B cell (primary cell): ENCODE measurements around the gene ZIC4. TPM values are rescaled to one million over a fixed set of nuclear protein-coding genes. Genes with fewer than 3 reads are reported as not detected.

ENCODE experiments used
- ATAC-seq: fragments of 200-7000 bp; cut with Tn5 transposase; one replicate; pipeline ENCODE4 v1.10.0; 2021; ENCODE audit warnings: low read depth, mild to moderate bottlenecking, moderate number of reproducible peaks, moderate library complexity
- CTCF ChIA-PET: fragments of 350-600 bp; sonication (Branson Sonifier 250); formaldehyde crosslinking; loops from one replicate; lab custom pipeline; 2021; ENCODE audit warnings: antibody characterized with exemption, inconsistent platforms; lab: Charles Lee
- POLR2A ChIA-PET: fragments of 350-600 bp; sonication (Branson Sonifier 250); formaldehyde crosslinking; loops from one replicate; lab custom pipeline; 2021; ENCODE audit warnings: antibody characterized with exemption; lab: Charles Lee
- DNase-seq: peaks from one replicate; pipeline ENCODE4 v3.0.0; 2013
- H2AFZ ChIP-seq: 2 replicates; pipeline ENCODE4 v1.6.1; 2012; ENCODE audit warnings: mild to moderate bottlenecking, low read depth, low read length; ENCODE audit not compliant: insufficient read depth, poor library complexity, severe bottlenecking
- H3K27ac ChIP-seq, 2 donors: 1 replicate in 1 of 2; 2 replicates in 1 of 2; pipeline ENCODE4 v1.5.1; 2012 to 2013; ENCODE audit warnings: low read length in 2 of 2, mild to moderate bottlenecking in 2 of 2, moderate library complexity in 1 of 2
- H3K27me3 ChIP-seq, 4 experiments: fragments of 200-600 bp in 1 of 4; sonication (generic) in 1 of 4; replicated peaks in 1 of 4; 1 replicate in 2 of 4; 2 replicates in 2 of 4; pipeline versions ENCODE4 v1.6.1 to v1.7.0; 2013 to 2016; ENCODE audit warnings: low read length in 3 of 4, mild to moderate bottlenecking in 2 of 4, mixed read lengths in 1 of 4, moderate library complexity in 1 of 4; ENCODE audit not compliant: insufficient read depth in 4 of 4, control insufficient read depth in 3 of 4; ENCODE audit errors: control extremely low read depth in 1 of 4
- H3K36me3 ChIP-seq, 2 experiments: replicated peaks in 1 of 2; 1 replicate in 1 of 2; 2 replicates in 1 of 2; pipeline versions ENCODE4 v1.6.1 to v1.7.1; 2013; ENCODE audit warnings: low read length in 1 of 2; ENCODE audit not compliant: insufficient read depth in 2 of 2, control insufficient read depth in 1 of 2; ENCODE audit errors: control extremely low read depth in 1 of 2, extremely low read depth in 1 of 2
- H3K4me1 ChIP-seq, 2 donors: fragments of 200-600 bp in 1 of 2; sonication (generic) in 1 of 2; 1 replicate in 1 of 2; 2 replicates in 1 of 2; pipeline versions ENCODE4 v1.5.1 to v1.6.1; 2013 to 2017; ENCODE audit warnings: low read length in 2 of 2; ENCODE audit not compliant: control insufficient read depth in 2 of 2, insufficient read depth in 2 of 2
- H3K4me2 ChIP-seq: replicated peaks from 2 replicates; pipeline ENCODE3; 2012; ENCODE audit warnings: mild to moderate bottlenecking, low read depth, low read length; ENCODE audit not compliant: poor library complexity, severe bottlenecking
- H3K4me3 ChIP-seq, 5 experiments: fragments of 200-600 bp in 1 of 5; sonication (generic) in 1 of 5; 1 replicate in 3 of 5; 2 replicates in 2 of 5; pipeline versions ENCODE4 v1.5.1 to v1.7.0; 2011 to 2016; ENCODE audit warnings: low read length in 4 of 5, mild to moderate bottlenecking in 4 of 5, low read depth in 2 of 5, control low read depth in 1 of 5, moderate library complexity in 1 of 5; ENCODE audit not compliant: insufficient read depth in 1 of 5; ENCODE audit errors: control extremely low read depth in 1 of 5, extremely low read depth in 1 of 5
- H3K79me2 ChIP-seq: fragments of 200-600 bp; sonication (generic); one replicate; pipeline ENCODE4 v1.6.0; 2016; ENCODE audit warnings: low read length; ENCODE audit not compliant: control insufficient read depth, insufficient read depth
- H3K9ac ChIP-seq: fragments of 200-600 bp; sonication (generic); 2 replicates; pipeline ENCODE4 v1.6.1; 2017; ENCODE audit warnings: mild to moderate bottlenecking, low read length, moderate library complexity
- H3K9me3 ChIP-seq, 3 donors: one replicate each; pipeline versions ENCODE4 v1.6.1 to v1.7.1; 2013; ENCODE audit warnings: low read length in 2 of 3; ENCODE audit not compliant: control insufficient read depth in 2 of 3, insufficient read depth in 1 of 3; ENCODE audit errors: control extremely low read depth in 1 of 3
- H4K20me1 ChIP-seq: 2 replicates; pipeline ENCODE4 v1.6.0; 2012; ENCODE audit warnings: mild to moderate bottlenecking, low read length; ENCODE audit not compliant: insufficient read depth, control insufficient read depth, poor library complexity, severe bottlenecking
- H3K27ac Mint-ChIP-seq: one replicate; pipeline ENCODE4 v1.8.0; 2021; ENCODE audit warnings: mixed read lengths
- H3K27me3 Mint-ChIP-seq: one replicate; pipeline ENCODE4 v1.8.0; 2021; ENCODE audit warnings: mixed read lengths
- H3K4me1 Mint-ChIP-seq: one replicate; pipeline ENCODE4 v1.8.0; 2021; ENCODE audit warnings: mixed read lengths
- H3K4me3 Mint-ChIP-seq: one replicate; pipeline ENCODE4 v1.8.0; 2021; ENCODE audit warnings: mixed read lengths
- H3K9me3 Mint-ChIP-seq: one replicate; pipeline ENCODE4 v1.8.0; 2022; ENCODE audit warnings: mixed read lengths; ENCODE audit not compliant: insufficient read depth
- CTCF ChIP-seq: fragments of 200-600 bp; IDR thresholded peaks from one replicate; pipeline ENCODE4 v1.8.0; 2022; ENCODE audit warnings: antibody characterized with exemption, mild to moderate bottlenecking
- EZH2 ChIP-seq: IDR thresholded peaks from 2 replicates; pipeline ENCODE4 v1.6.1; 2012; ENCODE audit warnings: borderline replicate concordance, low read depth, mild to moderate bottlenecking, moderate library complexity, low read length; ENCODE audit not compliant: insufficient read depth, poor library complexity, severe bottlenecking
- WGBS: methylation state at CpG from one replicate; pipeline ENCODE4 v1.1.5; 2013; ENCODE audit warnings: missing lambda C conversion rate; ENCODE audit not compliant: insufficient coverage; 5-methylcytosine and 5-hydroxymethylcytosine counted together
- intact Hi-C: fragments of 100-400 bp; cut with micrococcal nuclease; formaldehyde crosslinking; loops from one replicate; pipeline ENCODE4 v1.10.0; 2022
- polyA plus RNA-seq: library from polyadenylated mRNA; depleted of rRNA; stranded (reverse); fragments of >200 nt; gene quantifications from 2 replicates; pipeline ENCODE4 v1.2.3, GENCODE V29; 2012
- total RNA-seq, 2 donors: library from RNA; stranded (reverse); fragments of 120-200 nt in 1 of 2; gene quantifications; 1 replicate in 1 of 2; 2 replicates in 1 of 2; pipeline versions ENCODE4 v1.2.3 to v1.2.4, GENCODE V29; 2013 to 2022

ZIC4 gene
- total and polyA plus RNA-seq, 2 donors (not counting 1 experiment from before 2014, with no cell fraction given) = not detected

- H3K27ac Mint-ChIP-seq = no peak overlapping the region
- Histone ChIP-seq H3K4me3 (no peak overlapping the region), H3K9ac (no peak overlapping the region), H3K79me2 (no peaks in the 10 kb centered on the region), H4K20me1 (no peaks in the 10 kb centered on the region), H3K9me3 (peaks cover 0 to 59% (median 3%) of the 10 kb centered on the region in 3 donors), H3K27me3 (peaks cover 0 to 69% (median 42%) of the 10 kb centered on the region in 4 experiments), H3K36me3 (no peaks in the 10 kb centered on the region), H3K4me2 (no peak overlapping the region), H3K27ac (no peak overlapping the region), H2AFZ (no peak overlapping the region), H3K4me1 (no peaks in the 10 kb centered on the region)
- WGBS = 22% methylated on average over 66 of the region's 77 CpGs
- ChIA-PET POLR2A (no interaction called here), CTCF (no interaction called here)
- ATAC-seq (no peak), DNase-seq (no peak)
- intact Hi-C loops = no loop called here
- TF ChIP-seq EZH2 (no peak), CTCF (no peak)
- peaks cover 77% of the 10 kb centered on the region for H3K27me3 Mint-ChIP-seq
- no peak overlapping the region for H3K4me3 Mint-ChIP-seq
- H3K4me1 Mint-ChIP-seq = no peaks in the 10 kb centered on the region
- no peaks in the 10 kb centered on the region for H3K9me3 Mint-ChIP-seq
Measured at GRCh38 chr3:147390589-147391569, 15.5 kb downstream of the ZIC4 start.

- Histone ChIP-seq H3K27me3 (peaks cover 0 to 69% (median 42%) of the 10 kb centered on the region in 4 experiments), H3K4me2 (no peak overlapping the region), H3K9me3 (peaks cover 0 to 61% (median 3%) of the 10 kb centered on the region in 3 donors), H3K4me3 (no peak overlapping the region), H2AFZ (no peak overlapping the region), H3K79me2 (no peaks in the 10 kb centered on the region), H3K36me3 (no peaks in the 10 kb centered on the region), H3K4me1 (no peaks in the 10 kb centered on the region), H4K20me1 (no peaks in the 10 kb centered on the region), H3K9ac (no peak overlapping the region), H3K27ac (no peak overlapping the region)
- no peak overlapping the region for H3K27ac Mint-ChIP-seq
- no peak for TF ChIP-seq EZH2
- TF ChIP-seq CTCF = no peak
- intact Hi-C loops = no loop called here
- 0% methylated on average over 1 of the region's 12 CpGs for WGBS
- no peaks in the 10 kb centered on the region for H3K4me1 Mint-ChIP-seq
- peaks cover 76% of the 10 kb centered on the region for H3K27me3 Mint-ChIP-seq
- CTCF ChIA-PET = no interaction called here
- no peak overlapping the region for H3K4me3 Mint-ChIP-seq
- DNase-seq = no peak
- no peaks in the 10 kb centered on the region for H3K9me3 Mint-ChIP-seq
- POLR2A ChIA-PET = no interaction called here
- no peak for ATAC-seq
Measured at GRCh38 chr3:147389717-147390116, 16.6 kb downstream of the ZIC4 start.
